HCT116 (cell line): Measurements from ENCODE around the gene TMEM198. TPM values are rescaled to one million over a fixed set of nuclear protein-coding genes. Genes with fewer than 3 reads are reported as not detected.

Experiments
- ATAC-seq: fragments of 200-7000 bp; cut with Tn5 transposase; 2 replicates; pipeline ENCODE4 v1.9.1; 2020; ENCODE audit warnings: mild to moderate bottlenecking, moderate library complexity
- BruUV-seq: library from RNA; stranded (reverse); fragments of 400-500 nt; replicated peaks from 2 replicates; lab custom pipeline; 2021; lab: Mats Ljungman, UMichigan
- CTCF ChIA-PET: fragments of 300-600 bp; sonication (Branson Sonifier 250); formaldehyde crosslinking; loops from one replicate; lab custom pipeline; 2021; ENCODE audit warnings: antibody characterized with exemption; lab: Charles Lee
- POLR2A ChIA-PET: fragments of 300-600, 350-600 bp; sonication (Branson Sonifier 250); formaldehyde crosslinking; loops from one replicate; lab custom pipeline; 2021; ENCODE audit warnings: antibody characterized with exemption; lab: Charles Lee
- RAD21 ChIA-PET, 2 experiments: fragments of 300-600 bp; sonication (Branson Sonifier 250); formaldehyde crosslinking; loops; one replicate each; lab custom pipeline; 2023; ENCODE audit warnings: low total read pairs in 2 of 2; ENCODE audit not compliant: uncharacterized antibody in 2 of 2, unreplicated experiment in 2 of 2, low non-redundant PET in 1 of 2; lab: Charles Lee
- DNase-seq: peaks from one replicate; pipeline ENCODE4 v3.0.0-alpha.2; 2010; ENCODE audit warnings: low read depth, low spot score
- H2AFZ ChIP-seq: fragments of 200-600 bp; shearing (Covaris generic), sonication (generic); 2 replicates; pipeline ENCODE4 v1.6.1; 2017; ENCODE audit warnings: low read depth, mixed run types, mixed read lengths, antibody characterized with exemption, low read length; ENCODE audit not compliant: poor library complexity, severe bottlenecking
- H3K27ac ChIP-seq: 2 replicates; pipeline ENCODE4 v1.5.1; 2012; ENCODE audit warnings: low read depth, low read length
- H3K27me3 ChIP-seq: fragments of 200-600 bp; sonication (generic); 2 replicates; pipeline ENCODE4 v1.6.1; 2016; ENCODE audit warnings: mixed run types, low read length, mixed read lengths; ENCODE audit not compliant: insufficient read depth
- H3K36me3 ChIP-seq, 2 experiments: fragments of 200-500 bp in 1 of 2; fragments of 200-600 bp in 1 of 2; sonication (Bioruptor generic) in 1 of 2; sonication (generic) in 1 of 2; 2 replicates each; pipeline versions ENCODE4 v1.5.1 to v1.6.1; 2014 to 2016; ENCODE audit warnings: low read length in 2 of 2, inconsistent platforms in 1 of 2, mixed read lengths in 1 of 2, mixed run types in 1 of 2; ENCODE audit not compliant: insufficient read depth in 2 of 2, control insufficient read depth in 1 of 2
- H3K4me1 ChIP-seq, 2 experiments: fragments of 200-600 bp in 1 of 2; sonication (generic) in 1 of 2; 2 replicates each; pipeline versions ENCODE4 v1.5.1 to v1.6.1; 2012 to 2017; ENCODE audit warnings: low read length in 2 of 2, inconsistent platforms in 1 of 2, mild to moderate bottlenecking in 1 of 2, mixed read lengths in 1 of 2, mixed run types in 1 of 2, moderate library complexity in 1 of 2; ENCODE audit not compliant: insufficient read depth in 2 of 2, control insufficient read depth in 1 of 2
- H3K4me2 ChIP-seq: fragments of 200-600 bp; sonication (generic); 2 replicates; pipeline ENCODE4 v1.6.1; 2017; ENCODE audit warnings: mixed run types, low read length, mixed read lengths
- H3K4me3 ChIP-seq, 2 experiments: fragments of 200-600 bp in 1 of 2; sonication (generic) in 1 of 2; replicated peaks in 1 of 2; 2 replicates each; pipeline ENCODE4 v1.5.1; 2011 to 2016; ENCODE audit warnings: low read length in 2 of 2, control low read depth in 1 of 2, low read depth in 1 of 2, mild to moderate bottlenecking in 1 of 2, mixed read lengths in 1 of 2, mixed run types in 1 of 2
- H3K79me2 ChIP-seq: fragments of 200-600 bp; sonication (generic); 2 replicates; pipeline ENCODE4 v1.6.1; 2017; ENCODE audit warnings: mild to moderate bottlenecking, mixed run types, low read length, moderate library complexity, mixed read lengths; ENCODE audit not compliant: insufficient read depth
- H3K9ac ChIP-seq: fragments of 200-600 bp; sonication (generic); 2 replicates; pipeline ENCODE4 v1.6.1; 2016; ENCODE audit warnings: low read length, mixed read lengths
- H3K9me2 ChIP-seq: fragments of 200-600 bp; sonication (generic), shearing (Covaris generic); 2 replicates; pipeline ENCODE4 v1.6.1; 2017; ENCODE audit warnings: mixed run types, mild to moderate bottlenecking, moderate library complexity; ENCODE audit not compliant: insufficient read depth
- H3K9me3 ChIP-seq, 2 experiments: fragments of 200-500 bp in 1 of 2; fragments of 200-600 bp in 1 of 2; sonication (Bioruptor generic) in 1 of 2; sonication (generic) in 1 of 2; 2 replicates each; pipeline ENCODE4 v1.6.1; 2014 to 2017; ENCODE audit warnings: low read length in 2 of 2, mixed read lengths in 2 of 2, inconsistent platforms in 1 of 2, low read depth in 1 of 2, mild to moderate bottlenecking in 1 of 2, mixed run types in 1 of 2, moderate library complexity in 1 of 2; ENCODE audit not compliant: control insufficient read depth in 1 of 2, insufficient read depth in 1 of 2
- H4K20me1 ChIP-seq: fragments of 200-600 bp; sonication (generic), shearing (Covaris generic); 2 replicates; pipeline ENCODE4 v1.6.1; 2017; ENCODE audit warnings: mixed run types, mild to moderate bottlenecking, moderate library complexity; ENCODE audit not compliant: insufficient read depth
- CBX3 ChIP-seq: IDR thresholded peaks from 2 replicates; pipeline ENCODE4 v1.6.1; 2012; ENCODE audit warnings: low read depth
- CEBPB ChIP-seq: IDR thresholded peaks from 2 replicates; pipeline ENCODE4 v1.6.1; 2012; ENCODE audit warnings: low read depth
- EGR1 ChIP-seq: IDR thresholded peaks from 2 replicates; pipeline ENCODE4 v1.6.1; 2012; ENCODE audit warnings: low read depth
- EZH2 ChIP-seq: fragments of 200-600 bp; sonication (generic); IDR thresholded peaks from 2 replicates; pipeline ENCODE4 v1.6.1; 2017; ENCODE audit warnings: antibody characterized with exemption, mixed run types
- EZH2phosphoT487 ChIP-seq: fragments of 200-600 bp; IDR thresholded peaks from 2 replicates; pipeline ENCODE4 v1.6.1; 2018; ENCODE audit warnings: antibody characterized with exemption, borderline replicate concordance
- FOSL1 ChIP-seq: IDR thresholded peaks from 2 replicates; pipeline ENCODE4 v1.6.1; 2012; ENCODE audit warnings: low read depth
- SIN3A ChIP-seq: IDR thresholded peaks from 2 replicates; pipeline ENCODE4 v1.6.1; 2012; ENCODE audit warnings: low read depth
- YY1 ChIP-seq: IDR thresholded peaks from 2 replicates; pipeline ENCODE4 v1.6.1; 2011; ENCODE audit warnings: low read length, low read depth, moderate library complexity, mild to moderate bottlenecking; ENCODE audit not compliant: insufficient replicate concordance; ENCODE audit errors: extremely low read depth
- ZBTB33 ChIP-seq: IDR thresholded peaks from 2 replicates; pipeline ENCODE4 v1.6.1; 2011; ENCODE audit warnings: mild to moderate bottlenecking, low read length, moderate library complexity; ENCODE audit not compliant: insufficient replicate concordance; ENCODE audit errors: extremely low read depth
- intact Hi-C: fragments of 100-400 bp; cut with micrococcal nuclease; formaldehyde crosslinking; loops from 2 replicates; pipeline ENCODE4 v1.10.0; 2022
- total RNA-seq: library from RNA; stranded (reverse); gene quantifications from one replicate; pipeline ENCODE4 v1.2.1, GENCODE V29; 2021; ENCODE audit not compliant: unreplicated experiment

Gene TMEM198
- total RNA-seq, 1 experiment from 2014 or later = 2.1 TPM

- ChIA-PET CTCF (no interaction called here), POLR2A (no interaction called here), RAD21 (no interaction called here)
- BruUV-seq = no TSS peak
- H3K9me2 ChIP-seq = no peaks in the 10 kb centered on the region
- DNase-seq (no peak), ATAC-seq (no peak)
- peak overlapping the region; percentile 98 for H3K4me2 ChIP-seq
- H3K36me3 ChIP-seq = peaks cover 2 to 26% of the 10 kb centered on the region in 2 experiments; a peak in 3 of 4 replicates
- H3K27me3 ChIP-seq = no peaks in the 10 kb centered on the region
- no peak overlapping the region for H2AFZ ChIP-seq
- TF ChIP-seq EGR1 = no peak
- TF ChIP-seq FOSL1 = no peak
- no peak for TF ChIP-seq CEBPB
- no peak for TF ChIP-seq YY1
- TF ChIP-seq EZH2 = no peak
- TF ChIP-seq EZH2phosphoT487 = no peak
- TF ChIP-seq SIN3A = no peak
- no peak for TF ChIP-seq CBX3
- TF ChIP-seq ZBTB33 = no peak
- peaks cover 6% of the 10 kb centered on the region; the same call in 1 of the 2 replicates for H4K20me1 ChIP-seq
- peak overlapping the region; percentile 49 to 99 for H3K4me3 ChIP-seq
- peak overlapping the region; percentile 19; the same call in 1 of the 2 replicates for H3K27ac ChIP-seq
- H3K4me1 ChIP-seq = peaks cover 0 to 39% of the 10 kb centered on the region in 2 experiments; a peak in 2 of 4 replicates
- peaks cover 36% of the 10 kb centered on the region for H3K79me2 ChIP-seq
- H3K9ac ChIP-seq = peak overlapping the region; percentile 37; the same call in 1 of the 2 replicates
- no peaks in the 10 kb centered on the region for H3K9me3 ChIP-seq
- intact Hi-C loops = loop anchor here (5.0 kb wide), 2 partner anchors 83 to 482 kb away; partner anchors contain the start of genes IHH and SLC4A3
Measured at GRCh38 chr2:219544567-219544966, 739 bp downstream of the TMEM198 start.
